GM12873 (cell line): ENCODE results near the gene CRYBB2.

Experiments
- TF ChIP-seq, protein P1 (sequence below): IDR thresholded peaks from 2 replicates; pipeline ENCODE4 v1.5.1; 2012; ENCODE audit warnings: low read depth, mild to moderate bottlenecking, moderate library complexity, low read length, control low read depth; ENCODE audit not compliant: insufficient read depth; ENCODE audit errors: missing control alignments

The CRYBB2 gene

GRCh38 chr22:25177226-25177625 lies 42.2 kb upstream of the CRYBB2 start:
- TF ChIP-seq, protein P1, sequence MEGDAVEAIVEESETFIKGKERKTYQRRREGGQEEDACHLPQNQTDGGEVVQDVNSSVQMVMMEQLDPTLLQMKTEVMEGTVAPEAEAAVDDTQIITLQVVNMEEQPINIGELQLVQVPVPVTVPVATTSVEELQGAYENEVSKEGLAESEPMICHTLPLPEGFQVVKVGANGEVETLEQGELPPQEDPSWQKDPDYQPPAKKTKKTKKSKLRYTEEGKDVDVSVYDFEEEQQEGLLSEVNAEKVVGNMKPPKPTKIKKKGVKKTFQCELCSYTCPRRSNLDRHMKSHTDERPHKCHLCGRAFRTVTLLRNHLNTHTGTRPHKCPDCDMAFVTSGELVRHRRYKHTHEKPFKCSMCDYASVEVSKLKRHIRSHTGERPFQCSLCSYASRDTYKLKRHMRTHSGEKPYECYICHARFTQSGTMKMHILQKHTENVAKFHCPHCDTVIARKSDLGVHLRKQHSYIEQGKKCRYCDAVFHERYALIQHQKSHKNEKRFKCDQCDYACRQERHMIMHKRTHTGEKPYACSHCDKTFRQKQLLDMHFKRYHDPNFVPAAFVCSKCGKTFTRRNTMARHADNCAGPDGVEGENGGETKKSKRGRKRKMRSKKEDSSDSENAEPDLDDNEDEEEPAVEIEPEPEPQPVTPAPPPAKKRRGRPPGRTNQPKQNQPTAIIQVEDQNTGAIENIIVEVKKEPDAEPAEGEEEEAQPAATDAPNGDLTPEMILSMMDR: no peak

DNA sequence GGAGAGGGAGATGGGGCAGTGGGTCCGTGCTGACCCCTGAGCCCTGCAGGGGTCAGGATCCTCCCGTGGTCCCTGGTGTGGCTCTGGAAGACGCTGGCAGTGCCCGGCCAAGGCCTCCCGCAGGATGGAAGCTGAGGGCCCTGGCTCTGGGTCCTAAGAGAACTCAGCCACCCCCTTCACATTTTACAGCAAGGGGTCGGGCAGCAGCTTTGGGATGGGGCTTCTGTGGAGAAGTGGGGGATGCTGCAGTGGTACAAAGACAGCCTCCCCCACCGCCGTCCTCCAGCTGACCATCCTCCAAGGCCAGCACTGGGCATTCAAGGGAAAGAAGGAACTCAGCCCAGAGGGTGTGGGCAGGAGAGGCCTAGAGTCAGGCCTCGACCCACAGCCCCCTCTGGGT lies 41.5 kb upstream of the CRYBB2 start:
- TF ChIP-seq, protein P1: no peak

GRCh38 chr22:25182131-25183110 lies 37.0 kb upstream of the CRYBB2 start:
- TF ChIP-seq, protein P1: no peak

DNA sequence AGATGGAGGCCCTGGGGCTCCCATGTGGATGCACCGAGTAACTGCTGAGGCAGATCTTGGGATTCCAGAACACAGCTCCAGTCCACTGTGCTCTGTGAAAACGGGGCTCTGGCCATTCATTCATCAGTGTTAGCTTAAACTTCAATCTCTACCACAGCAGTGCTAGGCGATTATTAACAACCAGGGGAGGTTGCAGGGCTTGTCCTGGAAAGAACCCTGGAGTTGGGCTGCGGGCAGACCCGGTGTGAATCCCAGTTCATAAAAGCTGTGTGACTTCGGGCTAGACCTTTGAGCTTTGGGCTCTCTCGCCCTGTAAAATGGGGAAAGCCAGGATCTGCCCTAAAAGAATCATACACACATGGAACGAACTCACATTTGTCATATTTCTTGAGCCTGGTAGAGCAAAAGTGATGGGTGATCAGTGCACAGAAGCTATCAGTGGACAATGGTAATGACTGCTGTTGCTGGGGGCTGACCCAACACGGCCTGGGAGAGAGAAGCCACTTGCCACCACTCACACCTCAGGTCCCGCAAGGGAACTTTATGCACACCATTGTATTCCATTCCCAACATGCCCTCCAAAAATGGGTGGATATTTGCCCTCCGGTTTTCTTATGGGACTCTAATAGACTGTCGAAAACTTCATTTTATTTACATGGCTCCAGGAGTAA lies 35.4 kb upstream of the CRYBB2 start:
- TF ChIP-seq, protein P1: no peak

DNA sequence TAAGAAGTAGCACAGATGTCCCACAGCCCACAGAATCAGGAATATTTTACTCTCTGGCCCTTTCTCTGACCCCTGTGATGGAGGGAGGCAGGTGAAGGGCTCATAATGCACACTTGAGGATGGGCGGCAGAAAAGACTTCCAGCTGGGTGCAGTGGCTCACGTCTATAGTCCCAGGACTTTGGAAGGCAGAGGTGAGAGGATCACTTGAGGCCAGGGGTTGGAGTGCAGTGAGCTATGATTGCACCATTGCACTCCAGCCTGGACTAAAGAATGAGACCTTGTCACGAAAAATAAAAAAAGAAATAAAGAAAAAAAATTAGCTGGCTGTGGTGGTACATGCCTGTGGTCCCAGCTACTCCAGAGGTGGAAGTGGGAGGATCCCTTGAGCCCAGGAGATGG lies 33.3 kb upstream of the CRYBB2 start:
- TF ChIP-seq, protein P1: no peak

GRCh38 chr22:25187469-25187868 lies 32.0 kb upstream of the CRYBB2 start:
- TF ChIP-seq, protein P1: no peak

DNA sequence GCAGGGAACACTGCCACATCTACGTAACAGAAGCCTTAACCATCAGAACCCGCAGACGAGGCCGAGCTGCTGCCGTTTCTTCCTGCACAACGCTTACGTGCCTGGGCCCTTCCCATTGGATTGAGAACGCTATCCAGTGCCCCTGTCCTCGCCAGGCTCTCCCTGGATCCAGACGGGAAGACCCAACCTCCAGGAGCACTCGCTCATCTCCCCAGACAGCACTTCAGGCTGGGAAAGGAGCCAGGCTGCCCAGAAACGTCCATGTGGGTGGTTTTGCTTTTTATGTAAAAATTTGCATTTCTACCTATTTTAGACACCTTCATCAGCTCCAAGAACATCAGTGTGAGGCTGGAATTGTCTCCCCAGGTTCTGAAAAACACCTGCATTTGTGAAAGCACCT lies 27.0 kb upstream of the CRYBB2 start:
- TF ChIP-seq, protein P1: no peak
